GM18499 (cell line): ENCODE results near the gene PCK2.
"Not testable (repeated sequence)": the region's sequence is repeated elsewhere in the genome, so short reads cannot be mapped to it uniquely, and the experiment has no call there.

Experiments used
- ATAC-seq: cut with Tn5 transposase; IDR thresholded peaks from one replicate; pipeline ENCODE4 v1.9.1; 2021; ENCODE audit warnings: moderate number of reproducible peaks; ENCODE audit not compliant: insufficient read depth, unreplicated experiment

PCK2 gene

GRCh38 chr14:24093901-24094840 is at the start of gene PCK2:
Gene PCK2, plus strand, starts transcription at chr14:24094311. Its CDS starts 95 bp downstream, at chr14:24094406.
- ATAC-seq, result no peak

GRCh38 chr14:24049002-24049401 is 45.1 kb upstream of the PCK2 start:
- not testable (repeated sequence) for ATAC-seq

- ATAC-seq, result not testable (repeated sequence)
Observed at GRCh38 chr14:24050753-24051152, 43.4 kb upstream of the PCK2 start.

DNA sequence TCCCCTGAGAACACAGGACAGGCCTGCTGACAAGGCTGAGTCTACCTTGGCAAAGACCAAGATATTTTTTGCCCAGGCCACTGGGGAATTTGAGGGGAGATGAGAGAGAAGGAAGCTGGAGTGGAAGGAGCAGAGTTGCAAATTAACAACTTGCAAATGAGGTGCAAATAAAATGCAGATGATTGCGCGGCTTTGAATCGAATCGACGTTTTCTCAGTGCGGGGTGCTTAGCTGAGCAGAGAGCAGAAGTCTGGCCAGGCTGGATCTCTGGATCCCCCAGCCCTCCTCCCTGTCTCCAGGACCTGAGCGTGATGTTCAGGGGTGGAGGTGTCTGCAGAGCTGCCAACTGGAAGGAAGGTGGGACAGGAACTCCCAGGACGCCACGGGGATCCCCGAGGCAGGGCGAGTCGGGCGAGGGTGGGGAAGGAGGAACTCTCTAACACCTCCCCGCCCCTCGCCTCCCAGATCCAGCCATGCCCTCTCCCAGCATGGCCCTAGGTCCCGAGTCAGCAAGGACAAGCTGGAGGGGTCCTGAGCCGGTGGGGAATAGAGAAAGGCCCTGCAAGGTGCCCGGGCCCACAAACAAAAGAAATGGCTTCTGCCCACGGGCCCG is 42.8 kb upstream of the PCK2 start:
- no peak for ATAC-seq

DNA sequence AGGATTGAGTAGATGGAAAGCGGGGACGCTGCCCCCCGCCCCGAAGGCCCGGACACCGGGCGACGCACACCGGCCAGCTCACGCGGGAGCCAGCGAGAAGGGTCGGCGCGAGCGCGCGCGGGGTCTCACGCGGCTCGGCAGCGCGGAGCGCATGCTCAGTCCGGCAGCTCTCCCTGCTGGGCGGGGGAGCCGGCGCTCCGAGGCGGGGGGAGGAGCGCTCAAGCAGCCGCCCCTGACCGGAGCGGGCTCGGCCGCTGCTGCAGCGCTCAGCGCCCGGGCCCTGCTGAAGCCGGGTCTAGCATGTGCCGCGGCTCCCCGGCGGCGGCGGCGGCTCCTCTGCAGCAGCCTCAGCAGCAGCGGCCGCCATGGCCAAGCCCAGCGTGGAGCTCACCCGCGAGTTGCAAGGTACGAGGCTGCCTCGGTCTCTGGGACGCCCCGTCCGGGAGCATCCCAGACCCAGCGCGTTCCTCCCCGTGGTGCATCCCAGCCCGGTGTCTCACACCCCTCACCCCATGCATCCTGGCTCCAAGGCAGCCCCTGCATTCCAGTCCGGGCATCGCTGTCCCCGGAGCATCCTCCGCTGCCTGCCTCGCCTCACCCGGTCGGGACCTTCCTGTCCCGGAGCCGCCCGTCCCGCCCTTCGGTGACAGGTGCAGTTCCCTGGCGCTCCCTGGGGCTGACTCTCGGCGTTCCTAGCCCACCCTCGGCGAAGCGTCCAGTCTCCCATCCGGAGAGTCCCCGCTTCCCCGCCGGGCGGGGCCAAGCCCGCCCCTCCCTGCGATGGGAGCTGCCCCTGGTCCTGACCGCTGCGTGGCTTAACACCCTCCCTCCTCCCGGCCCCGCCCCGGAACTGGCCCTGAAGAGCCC is 42.1 kb upstream of the PCK2 start, which contains the start of gene CARMIL3:
Gene CARMIL3 (plus strand): TSS at position 221 of the 867 bp plus-strand sequence. CDS start 145 bp downstream, at position 366.
- ATAC-seq, result no peak

- ATAC-seq, result no peak
Observed at GRCh38 chr14:24052656-24053547, 41.2 kb upstream of the PCK2 start.

GRCh38 chr14:24053548-24054323 is 40.4 kb upstream of the PCK2 start:
- no peak for ATAC-seq

DNA sequence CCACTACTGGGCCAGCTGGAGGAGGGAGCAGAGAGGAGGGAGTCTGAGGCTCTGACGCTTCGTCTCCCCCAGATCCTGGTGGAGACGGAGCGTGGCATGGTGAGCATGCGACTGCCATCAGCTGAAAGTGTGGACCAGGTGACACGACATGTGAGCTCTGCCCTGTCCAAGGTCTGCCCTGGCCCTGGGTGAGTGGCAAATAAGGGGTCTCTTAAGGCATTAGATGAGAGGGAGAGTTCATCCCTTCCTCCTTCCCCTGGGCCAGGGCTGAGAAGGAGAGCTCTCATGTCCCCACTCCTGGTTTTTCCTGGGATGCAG is 39.8 kb upstream of the PCK2 start:
- no peak for ATAC-seq

DNA sequence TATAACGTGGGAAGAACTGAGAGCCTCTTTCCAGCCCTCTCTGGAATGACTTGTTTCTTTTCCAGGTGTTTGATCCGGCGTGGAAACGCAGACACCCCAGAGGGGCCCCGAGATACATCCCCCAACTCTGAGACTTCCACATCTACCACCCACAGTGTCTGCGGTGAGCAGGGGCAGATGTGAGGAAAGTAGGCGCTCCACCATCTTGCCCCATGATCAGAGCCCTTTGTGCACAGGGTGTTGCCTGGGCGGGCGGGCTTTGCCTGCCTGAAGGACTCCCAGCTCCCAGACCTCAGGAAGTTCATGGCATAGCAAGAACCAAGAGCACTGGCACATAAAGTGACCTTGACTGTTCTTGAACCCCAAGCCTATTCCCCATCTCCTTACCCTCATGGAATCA is 39.5 kb upstream of the PCK2 start:
- no peak for ATAC-seq

DNA sequence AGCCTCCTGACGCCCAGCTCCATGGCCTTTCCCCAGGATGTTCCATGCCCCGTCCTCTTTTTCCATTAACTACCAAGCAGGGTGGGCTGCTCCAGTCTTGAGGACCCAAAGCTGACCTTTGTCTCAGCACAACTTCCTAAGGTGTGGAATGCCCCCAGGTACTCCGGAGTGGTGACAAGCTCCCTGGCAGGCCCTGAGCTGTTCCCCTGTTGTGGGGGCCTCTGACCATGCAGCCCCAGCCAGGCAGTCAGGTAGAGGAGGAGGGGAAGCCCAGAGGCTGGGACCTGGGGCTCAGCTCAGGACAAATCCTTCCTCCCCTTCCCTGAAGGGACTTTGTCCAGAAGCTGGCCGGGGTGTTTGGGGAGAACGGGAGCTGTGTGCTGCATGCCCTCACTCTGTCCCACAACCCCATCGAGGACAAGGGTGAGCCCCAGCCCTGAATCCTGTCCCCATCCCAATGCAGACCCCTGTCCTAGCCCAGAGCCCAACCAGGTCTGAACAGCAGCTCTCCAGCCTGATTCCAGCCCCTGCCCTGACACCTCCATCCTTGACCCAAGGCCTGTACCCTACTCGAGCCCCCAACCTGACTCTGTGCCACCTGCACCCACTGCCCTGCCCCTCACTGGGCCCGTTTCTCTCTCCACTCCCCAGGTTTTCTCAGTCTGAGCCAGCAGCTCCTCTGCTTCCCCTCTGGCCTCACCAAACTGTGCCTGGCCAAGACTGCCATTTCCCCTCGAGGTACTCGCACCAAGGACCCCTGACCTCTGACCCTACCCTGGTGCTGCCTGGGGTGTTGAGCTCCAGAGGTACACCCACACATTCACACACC is 37.9 kb upstream of the PCK2 start:
- no peak for ATAC-seq

DNA sequence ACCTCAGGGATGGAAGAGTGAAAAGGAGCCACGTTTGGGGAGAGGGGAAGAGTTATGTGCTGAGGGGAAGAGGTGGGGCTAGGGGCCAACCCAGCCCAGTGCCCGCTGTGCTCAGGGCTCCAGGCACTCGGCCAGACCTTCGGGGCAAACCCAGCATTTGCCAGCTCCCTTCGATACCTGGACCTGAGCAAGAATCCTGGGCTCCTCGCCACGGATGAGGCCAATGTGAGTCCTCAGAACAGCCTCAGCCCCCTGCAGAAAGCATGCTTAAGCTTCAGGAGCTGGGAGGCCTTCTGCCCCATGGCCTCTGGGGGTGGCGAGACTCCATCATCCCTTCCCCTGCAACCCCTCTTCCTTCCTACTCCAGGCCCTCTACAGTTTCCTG is 37.3 kb upstream of the PCK2 start:
- ATAC-seq, result no peak

DNA sequence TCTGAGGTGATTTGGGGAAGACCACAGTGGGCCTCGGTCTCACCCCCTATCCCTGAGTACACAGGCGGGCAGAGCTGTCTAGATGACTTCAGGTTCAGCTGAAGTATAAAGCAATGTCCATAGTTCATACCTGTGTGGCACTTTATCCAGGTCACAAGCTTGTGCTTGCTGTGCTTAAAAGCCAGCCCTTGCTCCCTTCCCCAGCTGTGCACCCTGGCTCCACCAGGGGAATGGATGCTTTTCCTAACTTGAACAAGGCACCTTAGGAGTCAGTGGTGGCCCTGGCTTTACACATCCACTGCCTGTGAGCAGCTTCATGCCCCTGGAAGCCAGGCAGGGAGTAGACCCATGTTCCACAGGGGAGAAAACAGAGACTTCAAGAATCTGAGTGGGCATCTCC is 36.8 kb upstream of the PCK2 start:
- ATAC-seq, result no peak

DNA sequence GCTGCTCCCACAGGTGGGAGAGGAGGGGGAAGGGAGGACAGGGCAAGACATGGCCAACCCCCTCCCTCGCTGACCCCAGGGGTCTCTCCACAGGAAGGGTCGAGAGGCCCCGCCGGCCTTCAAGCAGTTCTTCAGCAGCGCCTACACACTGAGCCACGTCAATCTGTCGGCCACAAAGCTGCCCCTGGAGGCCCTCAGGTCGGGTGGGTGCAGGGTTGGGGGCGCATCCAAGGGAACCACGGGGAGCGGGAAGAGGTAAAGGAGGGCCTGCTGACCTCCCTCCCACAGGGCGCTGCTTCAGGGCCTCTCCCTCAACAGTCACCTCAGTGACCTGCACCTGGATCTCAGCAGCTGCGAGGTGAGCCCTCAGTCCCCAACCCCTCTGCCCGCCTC is 36.2 kb upstream of the PCK2 start:
- no peak for ATAC-seq

- no peak for ATAC-seq
Observed at GRCh38 chr14:24058260-24058950, 35.7 kb upstream of the PCK2 start.

DNA sequence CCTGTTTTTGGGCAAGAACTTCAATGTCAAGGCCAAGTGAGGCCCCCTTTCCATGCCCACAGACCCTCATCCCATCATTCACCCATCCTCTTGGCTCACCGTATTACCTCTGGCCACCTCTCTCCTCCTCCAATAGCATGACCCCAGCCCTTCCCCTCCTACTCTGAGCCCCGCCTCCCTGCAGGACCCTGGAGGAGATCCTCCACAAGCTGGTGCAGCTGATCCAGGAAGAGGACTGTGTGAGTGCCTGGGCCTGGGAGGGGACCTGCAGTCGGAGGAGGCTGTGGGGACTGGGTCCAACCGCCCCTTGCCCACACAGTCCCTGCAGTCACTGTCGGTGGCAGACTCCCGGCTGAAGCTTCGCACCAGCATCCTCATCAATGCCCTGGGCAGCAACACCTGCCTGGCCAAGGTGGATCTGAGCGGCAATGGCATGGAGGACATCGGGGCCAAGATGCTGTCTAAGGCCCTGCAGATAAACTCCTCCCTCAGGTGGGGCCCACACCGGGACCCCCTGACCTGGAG is 35.1 kb upstream of the PCK2 start:
- no peak for ATAC-seq

GRCh38 chr14:24059841-24060388 is 34.2 kb upstream of the PCK2 start:
- ATAC-seq, result no peak

- ATAC-seq, result no peak
Observed at GRCh38 chr14:24060443-24060842, 33.7 kb upstream of the PCK2 start.
